SW480 (cell line): ENCODE measurements around the gene PIP4K2A.

Experiments used
- DNase-seq: peaks from one replicate; pipeline ENCODE4 v3.0.0-alpha.2; 2016; ENCODE audit warnings: low spot score

PIP4K2A gene

GRCh38 chr10:22638863-22639262 lies 75.5 kb downstream of the PIP4K2A start:
- no peak for DNase-seq

GRCh38 chr10:22637491-22637890 lies 76.9 kb downstream of the PIP4K2A start:
- no peak for DNase-seq

- DNase-seq: no peak
Observed at GRCh38 chr10:22635650-22636049, 78.7 kb downstream of the PIP4K2A start.

GRCh38 chr10:22634606-22635459 lies 79.5 kb downstream of the PIP4K2A start:
- DNase-seq: no peak

- DNase-seq: no peak
Observed at GRCh38 chr10:22634093-22634492, 80.3 kb downstream of the PIP4K2A start.

GRCh38 chr10:22633528-22633927 lies 80.8 kb downstream of the PIP4K2A start:
- no peak for DNase-seq

- DNase-seq: no peak
Observed at GRCh38 chr10:22633106-22633505, 81.3 kb downstream of the PIP4K2A start.

- DNase-seq: no peak
Observed at GRCh38 chr10:22631646-22632278, 82.6 kb downstream of the PIP4K2A start.

- no peak for DNase-seq
Observed at GRCh38 chr10:22631185-22631584, 83.2 kb downstream of the PIP4K2A start.

GRCh38 chr10:22630234-22631174 lies 83.9 kb downstream of the PIP4K2A start:
- DNase-seq: peak; percentile 11

GRCh38 chr10:22629852-22630233 lies 84.5 kb downstream of the PIP4K2A start:
- DNase-seq: no peak

GRCh38 chr10:22629126-22629525 lies 85.3 kb downstream of the PIP4K2A start:
- peak; percentile 42 for DNase-seq

- no peak for DNase-seq
Observed at GRCh38 chr10:22628309-22628708, 86.1 kb downstream of the PIP4K2A start.

- DNase-seq: no peak
Observed at GRCh38 chr10:22626784-22627183, 87.6 kb downstream of the PIP4K2A start.

GRCh38 chr10:22625516-22626290 lies 88.7 kb downstream of the PIP4K2A start:
- DNase-seq: no peak

GRCh38 chr10:22624287-22624738 lies 90.1 kb downstream of the PIP4K2A start:
- peak; percentile 38 for DNase-seq

- no peak for DNase-seq
Observed at GRCh38 chr10:22623633-22624253, 90.6 kb downstream of the PIP4K2A start.

GRCh38 chr10:22622242-22622806 lies 92.1 kb downstream of the PIP4K2A start:
- no peak for DNase-seq

- no peak for DNase-seq
Observed at GRCh38 chr10:22621726-22622125, 92.7 kb downstream of the PIP4K2A start.

- DNase-seq: no peak
Observed at GRCh38 chr10:22620929-22621328, 93.4 kb downstream of the PIP4K2A start.
